Measurements from ENCODE around the gene AP3B1. TPM values are rescaled to one million over a fixed set of nuclear protein-coding genes. Genes with fewer than 3 reads are reported as not detected.

Gene AP3B1
- total RNA-seq, 1 experiment from 2014 or later: 45.3 TPM

DNA sequence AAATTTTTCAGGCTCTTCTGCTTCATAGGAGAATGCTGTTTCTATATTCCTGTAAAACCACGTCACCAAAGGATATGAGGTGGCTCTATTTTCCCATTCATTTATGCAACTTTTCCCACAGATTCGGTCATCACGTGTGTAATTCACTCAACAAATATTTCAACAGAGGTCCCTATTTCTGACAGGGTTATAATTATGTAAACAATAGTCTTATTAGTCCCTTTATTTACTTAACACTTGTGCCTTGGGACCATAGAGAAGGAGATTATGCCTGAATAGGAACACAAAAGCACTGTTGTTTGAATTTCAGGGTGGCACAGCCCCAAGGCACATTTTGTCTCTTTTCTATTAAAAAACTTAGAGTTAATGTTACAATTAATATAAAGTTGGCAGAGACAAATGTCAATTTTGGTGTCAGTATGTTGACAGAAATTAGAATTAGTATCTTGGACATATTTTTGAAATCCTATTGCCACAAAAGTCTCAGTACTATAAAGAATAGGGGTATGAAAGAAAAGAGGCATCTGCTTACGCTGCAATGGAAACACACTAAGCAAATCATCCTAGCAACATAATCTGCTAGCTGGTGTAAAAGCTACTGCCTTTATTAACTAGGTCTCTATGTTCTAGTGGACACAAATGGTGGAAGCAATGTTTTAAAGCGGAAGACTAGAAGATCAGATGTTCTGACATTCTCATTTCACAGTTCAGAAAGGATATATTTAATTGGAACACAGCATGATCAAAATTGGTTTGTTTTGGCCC is 289.3 kb downstream of the AP3B1 start:
- POLR2A ChIA-PET (ENCODE audit: low non-redundant PET): no interaction called here
- BruUV-seq (replicated peaks): no TSS peak
- Histone ChIP-seq H3K27ac (ENCODE audit: low read depth, low read length, poor library complexity, severe bottlenecking) (no peak overlapping the region), H3K4me3 (ENCODE audit: low read depth, low read length, poor library complexity, severe bottlenecking) (no peak overlapping the region), H3K36me3 (ENCODE audit: insufficient read depth, low read length, poor library complexity, severe bottlenecking) (no peaks in the 10 kb centered on the region), H3K9me3 (ENCODE audit: low read depth, low read length, poor library complexity, severe bottlenecking) (no peaks in the 10 kb centered on the region), H3K27me3 (replicated peaks; ENCODE audit: insufficient read depth, low read depth, low read length, poor library complexity) (no peaks in the 10 kb centered on the region), H3K4me1 (ENCODE audit: insufficient read depth, low read length, poor library complexity, severe bottlenecking) (no peaks in the 10 kb centered on the region)
- TF ChIP-seq, protein P1, sequence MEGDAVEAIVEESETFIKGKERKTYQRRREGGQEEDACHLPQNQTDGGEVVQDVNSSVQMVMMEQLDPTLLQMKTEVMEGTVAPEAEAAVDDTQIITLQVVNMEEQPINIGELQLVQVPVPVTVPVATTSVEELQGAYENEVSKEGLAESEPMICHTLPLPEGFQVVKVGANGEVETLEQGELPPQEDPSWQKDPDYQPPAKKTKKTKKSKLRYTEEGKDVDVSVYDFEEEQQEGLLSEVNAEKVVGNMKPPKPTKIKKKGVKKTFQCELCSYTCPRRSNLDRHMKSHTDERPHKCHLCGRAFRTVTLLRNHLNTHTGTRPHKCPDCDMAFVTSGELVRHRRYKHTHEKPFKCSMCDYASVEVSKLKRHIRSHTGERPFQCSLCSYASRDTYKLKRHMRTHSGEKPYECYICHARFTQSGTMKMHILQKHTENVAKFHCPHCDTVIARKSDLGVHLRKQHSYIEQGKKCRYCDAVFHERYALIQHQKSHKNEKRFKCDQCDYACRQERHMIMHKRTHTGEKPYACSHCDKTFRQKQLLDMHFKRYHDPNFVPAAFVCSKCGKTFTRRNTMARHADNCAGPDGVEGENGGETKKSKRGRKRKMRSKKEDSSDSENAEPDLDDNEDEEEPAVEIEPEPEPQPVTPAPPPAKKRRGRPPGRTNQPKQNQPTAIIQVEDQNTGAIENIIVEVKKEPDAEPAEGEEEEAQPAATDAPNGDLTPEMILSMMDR (conservative IDR thresholded peaks at IDR 0.05; ENCODE audit: low read depth, low read length): no peak
- no peak for TF ChIP-seq EZH2 (IDR thresholded peaks at IDR 0.05; ENCODE audit: borderline replicate concordance, low read depth, low read length, poor library complexity, severe bottlenecking)
- intact Hi-C loops (cut with micrococcal nuclease; ENCODE audit: unreplicated experiment): loop anchor here (10.0 kb wide), 1 partner anchor 440 kb away; no protein-coding TSS in a partner anchor
- CTCF ChIA-PET: no interaction called here
- DNase-seq (ENCODE audit: low spot score): no peak

DNA sequence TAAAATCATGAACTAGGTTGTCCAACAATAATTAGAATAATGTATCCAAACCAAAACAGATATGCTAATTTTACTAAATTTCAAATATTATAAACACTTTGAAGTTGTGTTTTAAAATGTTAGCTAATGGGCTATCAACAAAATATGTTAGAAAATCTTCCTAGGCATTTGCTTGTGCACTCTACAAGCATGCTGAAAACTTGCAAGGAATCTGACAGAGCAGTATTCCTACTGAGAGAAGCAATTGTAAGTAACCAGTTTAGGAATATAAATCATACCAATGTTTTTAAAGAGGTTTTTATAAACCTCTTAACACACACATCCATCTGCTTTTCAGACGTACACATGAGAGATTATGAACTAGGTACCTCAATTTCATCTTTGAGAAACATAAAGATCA is 289.9 kb downstream of the AP3B1 start:
- Histone ChIP-seq H3K27ac (ENCODE audit: low read depth, low read length, poor library complexity, severe bottlenecking) (no peak overlapping the region), H3K4me1 (ENCODE audit: insufficient read depth, low read length, poor library complexity, severe bottlenecking) (no peaks in the 10 kb centered on the region), H3K36me3 (ENCODE audit: insufficient read depth, low read length, poor library complexity, severe bottlenecking) (no peaks in the 10 kb centered on the region), H3K9me3 (ENCODE audit: low read depth, low read length, poor library complexity, severe bottlenecking) (no peaks in the 10 kb centered on the region), H3K27me3 (replicated peaks; ENCODE audit: insufficient read depth, low read depth, low read length, poor library complexity) (no peaks in the 10 kb centered on the region), H3K4me3 (ENCODE audit: low read depth, low read length, poor library complexity, severe bottlenecking) (no peak overlapping the region)
- no peak for DNase-seq (ENCODE audit: low spot score)
- ChIA-PET CTCF (no interaction called here), POLR2A (ENCODE audit: low non-redundant PET) (no interaction called here)
- no TSS peak for BruUV-seq (replicated peaks)
- TF ChIP-seq, protein P1 (conservative IDR thresholded peaks at IDR 0.05; ENCODE audit: low read depth, low read length): no peak
- TF ChIP-seq EZH2 (IDR thresholded peaks at IDR 0.05; ENCODE audit: borderline replicate concordance, low read depth, low read length, poor library complexity, severe bottlenecking): no peak
- intact Hi-C loops (cut with micrococcal nuclease; ENCODE audit: unreplicated experiment): loop anchor here (10.0 kb wide), 1 partner anchor 440 kb away; no protein-coding TSS in a partner anchor

DNA sequence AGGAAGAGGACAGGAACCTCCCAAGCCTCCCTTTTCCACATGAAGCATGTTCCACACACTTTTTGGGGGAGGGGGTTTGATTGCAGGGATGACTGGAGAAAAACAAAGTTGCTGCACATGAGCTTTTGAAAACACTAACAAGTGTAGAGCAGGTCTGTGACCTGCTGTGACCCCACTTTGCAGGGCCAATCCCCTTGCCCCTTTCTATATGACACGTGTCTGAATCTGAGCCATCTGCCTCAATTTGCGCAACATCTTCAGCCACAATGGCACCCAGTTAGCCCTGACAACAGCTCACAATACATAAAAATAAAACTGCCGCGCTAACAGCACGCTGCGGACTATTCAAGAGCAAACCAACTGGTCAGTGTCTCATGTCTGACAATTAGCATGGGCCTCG is 290.6 kb downstream of the AP3B1 start:
- intact Hi-C loops (cut with micrococcal nuclease; ENCODE audit: unreplicated experiment): loop anchor here (10.0 kb wide), 1 partner anchor 439 kb away; no protein-coding TSS in a partner anchor
- Histone ChIP-seq H3K27ac (ENCODE audit: low read depth, low read length, poor library complexity, severe bottlenecking) (no peak overlapping the region), H3K36me3 (ENCODE audit: insufficient read depth, low read length, poor library complexity, severe bottlenecking) (no peaks in the 10 kb centered on the region), H3K4me1 (ENCODE audit: insufficient read depth, low read length, poor library complexity, severe bottlenecking) (no peaks in the 10 kb centered on the region), H3K27me3 (replicated peaks; ENCODE audit: insufficient read depth, low read depth, low read length, poor library complexity) (no peaks in the 10 kb centered on the region), H3K4me3 (ENCODE audit: low read depth, low read length, poor library complexity, severe bottlenecking) (no peak overlapping the region), H3K9me3 (ENCODE audit: low read depth, low read length, poor library complexity, severe bottlenecking) (no peaks in the 10 kb centered on the region)
- no peak for DNase-seq (ENCODE audit: low spot score)
- ChIA-PET CTCF (no interaction called here), POLR2A (ENCODE audit: low non-redundant PET) (no interaction called here)
- no peak for TF ChIP-seq EZH2 (IDR thresholded peaks at IDR 0.05; ENCODE audit: borderline replicate concordance, low read depth, low read length, poor library complexity, severe bottlenecking)
- TF ChIP-seq, protein P1 (conservative IDR thresholded peaks at IDR 0.05; ENCODE audit: low read depth, low read length): no peak
- no TSS peak for BruUV-seq (replicated peaks)
